ENCODE results near the gene NDC1. TPM values are rescaled to one million over a fixed set of nuclear protein-coding genes. Genes with fewer than 3 reads are reported as not detected.
"Not testable (repeated sequence)": the region's sequence is repeated elsewhere in the genome, so short reads cannot be mapped to it uniquely, and the experiment has no call there.

The NDC1 gene
- total RNA-seq, 2 experiments from 2014 or later, result 31.2 to 38.5 TPM

GRCh38 chr1:53825306-53825705, 12.8 kb downstream of the NDC1 start:
- H3K36me3 Mint-ChIP-seq (ENCODE audit: low read depth), result peaks cover 39% of the 10 kb centered on the region
- CTCF ChIA-PET, result interaction anchor here (0.5 to 0.9 kb wide), 2 partner anchors 13 to 14 kb away, joined by 3 read pairs; no protein-coding TSS in a partner anchor

GRCh38 chr1:53822931-53823330, 15.2 kb downstream of the NDC1 start:
- ChIA-PET CTCF (interaction anchor here (0.6 to 0.8 kb wide), 2 partner anchors 137 to 142 kb away, joined by 3 read pairs; no protein-coding TSS in a partner anchor), POLR2A (no interaction called here)
- no peaks in the 10 kb centered on the region for H3K27me3 Mint-ChIP-seq
- H3K36me3 Mint-ChIP-seq (ENCODE audit: low read depth), result peaks cover 46% of the 10 kb centered on the region
- H3K4me3 Mint-ChIP-seq, result no peak overlapping the region
- ATAC-seq (no peak), DNase-seq (no peak)
- H3K27ac Mint-ChIP-seq, result no peak overlapping the region
- intact Hi-C loops (cut with DNase I, micrococcal nuclease), result no loop called here
- H3K4me1 Mint-ChIP-seq, result no peaks in the 10 kb centered on the region
- H3K9me3 Mint-ChIP-seq (ENCODE audit: low read depth), result no peaks in the 10 kb centered on the region

More at GRCh38 chr1:53825306-53825705, 12.8 kb downstream of the NDC1 start:
- H3K4me3 Mint-ChIP-seq, result no peak overlapping the region
- intact Hi-C loops (cut with DNase I, micrococcal nuclease), result no loop called here
- ATAC-seq (no peak), DNase-seq (no peak)
- no peaks in the 10 kb centered on the region for H3K9me3 Mint-ChIP-seq (ENCODE audit: low read depth)
- POLR2A ChIA-PET, result no interaction called here
- no peaks in the 10 kb centered on the region for H3K4me1 Mint-ChIP-seq
- no peak overlapping the region for H3K27ac Mint-ChIP-seq
- no peaks in the 10 kb centered on the region for H3K27me3 Mint-ChIP-seq

- Mint-ChIP-seq H3K27me3 (no peaks in the 10 kb centered on the region), H3K36me3 (ENCODE audit: low read depth) (peaks cover 51% of the 10 kb centered on the region), H3K4me3 (no peak overlapping the region), H3K4me1 (no peaks in the 10 kb centered on the region), H3K27ac (no peak overlapping the region), H3K9me3 (ENCODE audit: low read depth) (no peaks in the 10 kb centered on the region)
- ChIA-PET CTCF (interaction anchor here (0.6 to 0.7 kb wide), 2 partner anchors 144 to 188 kb away, joined by 3 read pairs; no protein-coding TSS in a partner anchor), POLR2A (no interaction called here)
- ATAC-seq (no peak), DNase-seq (no peak)
- intact Hi-C loops (cut with DNase I, micrococcal nuclease), result no loop called here
Observed at GRCh38 chr1:53821380-53821779, 16.7 kb downstream of the NDC1 start.

GRCh38 chr1:53819387-53819786, 18.7 kb downstream of the NDC1 start:
- ChIA-PET CTCF (interaction anchor here (0.9 kb wide), 1 partner anchor 140 kb away, joined by 3 read pairs; no protein-coding TSS in a partner anchor), POLR2A (no interaction called here)
- H3K9me3 Mint-ChIP-seq (ENCODE audit: low read depth), result no peaks in the 10 kb centered on the region
- DNase-seq (no peak), ATAC-seq (no peak)
- H3K27ac Mint-ChIP-seq, result no peak overlapping the region
- peaks cover 58% of the 10 kb centered on the region for H3K36me3 Mint-ChIP-seq (ENCODE audit: low read depth)
- H3K4me1 Mint-ChIP-seq, result no peaks in the 10 kb centered on the region
- intact Hi-C loops (cut with DNase I, micrococcal nuclease), result no loop called here
- no peak overlapping the region for H3K4me3 Mint-ChIP-seq
- no peaks in the 10 kb centered on the region for H3K27me3 Mint-ChIP-seq

- intact Hi-C loops (cut with DNase I, micrococcal nuclease); POLR2A ChIA-PET; ATAC-seq; H3K4me3 Mint-ChIP-seq; H3K4me1 Mint-ChIP-seq; H3K27me3 Mint-ChIP-seq; H3K9me3 Mint-ChIP-seq (ENCODE audit: low read depth); DNase-seq; H3K27ac Mint-ChIP-seq: not testable (repeated sequence)
- CTCF ChIA-PET, result interaction anchor here (1.1 kb wide), 1 partner anchor 531 kb away, joined by 5 read pairs; no protein-coding TSS in a partner anchor
- H3K36me3 Mint-ChIP-seq (ENCODE audit: low read depth), result peaks cover 74% of the 10 kb centered on the region
Observed at GRCh38 chr1:53816584-53816983, 21.5 kb downstream of the NDC1 start.

GRCh38 chr1:53815484-53815883, 22.6 kb downstream of the NDC1 start:
- H3K4me3 Mint-ChIP-seq; POLR2A ChIA-PET; intact Hi-C loops (cut with DNase I, micrococcal nuclease); DNase-seq; ATAC-seq; H3K9me3 Mint-ChIP-seq (ENCODE audit: low read depth); H3K27ac Mint-ChIP-seq; H3K27me3 Mint-ChIP-seq; H3K4me1 Mint-ChIP-seq: not testable (repeated sequence)
- CTCF ChIA-PET, result interaction anchor here (1.0 to 1.1 kb wide), 2 partner anchors 164 to 530 kb away, joined by 3 to 5 read pairs; no protein-coding TSS in a partner anchor
- H3K36me3 Mint-ChIP-seq (ENCODE audit: low read depth), result peaks cover 83% of the 10 kb centered on the region

- Mint-ChIP-seq H3K9me3 (ENCODE audit: low read depth) (no peaks in the 10 kb centered on the region), H3K4me3 (no peak overlapping the region), H3K27me3 (no peaks in the 10 kb centered on the region), H3K27ac (no peak overlapping the region), H3K4me1 (no peaks in the 10 kb centered on the region), H3K36me3 (ENCODE audit: low read depth) (peaks cover 69% of the 10 kb centered on the region)
- DNase-seq (peak; percentile 49), ATAC-seq (peak; percentile 26)
- ChIA-PET POLR2A (no interaction called here), CTCF (interaction anchor here (0.6 to 1.0 kb wide), 5 partner anchors 9 to 196 kb away, joined by 3 to 6 read pairs (median 3); no protein-coding TSS in a partner anchor)
- intact Hi-C loops (cut with DNase I, micrococcal nuclease), result no loop called here
Observed at GRCh38 chr1:53811414-53811851, 26.7 kb downstream of the NDC1 start.

GRCh38 chr1:53810497-53810896, 27.6 kb downstream of the NDC1 start:
- no peak overlapping the region for H3K27ac Mint-ChIP-seq
- CTCF ChIA-PET, result interaction anchor here (0.6 to 1.0 kb wide), 2 partner anchors 13 to 149 kb away, joined by 3 to 4 read pairs; no protein-coding TSS in a partner anchor
- no peaks in the 10 kb centered on the region for H3K4me1 Mint-ChIP-seq
- peaks cover 60% of the 10 kb centered on the region for H3K36me3 Mint-ChIP-seq (ENCODE audit: low read depth)
- POLR2A ChIA-PET, result interaction anchor here (0.6 kb wide), 1 partner anchor 240 kb away, joined by 3 read pairs; no protein-coding TSS in a partner anchor
- no peaks in the 10 kb centered on the region for H3K9me3 Mint-ChIP-seq (ENCODE audit: low read depth)
- no peak overlapping the region for H3K4me3 Mint-ChIP-seq
- H3K27me3 Mint-ChIP-seq, result no peaks in the 10 kb centered on the region
- intact Hi-C loops (cut with DNase I, micrococcal nuclease), result no loop called here
- DNase-seq (no peak), ATAC-seq (no peak)

- Mint-ChIP-seq H3K27ac (no peak overlapping the region), H3K36me3 (ENCODE audit: low read depth) (peaks cover 56% of the 10 kb centered on the region), H3K4me3 (no peak overlapping the region), H3K4me1 (no peaks in the 10 kb centered on the region), H3K27me3 (no peaks in the 10 kb centered on the region), H3K9me3 (ENCODE audit: low read depth) (no peaks in the 10 kb centered on the region)
- ATAC-seq (no peak), DNase-seq (no peak)
- intact Hi-C loops (cut with DNase I, micrococcal nuclease), result no loop called here
- CTCF ChIA-PET, result interaction anchor here (0.6 kb wide), 1 partner anchor 150 kb away, joined by 4 read pairs; no protein-coding TSS in a partner anchor
- POLR2A ChIA-PET, result no interaction called here
Observed at GRCh38 chr1:53810007-53810406, 28.1 kb downstream of the NDC1 start.

GRCh38 chr1:53807916-53808315, 30.2 kb downstream of the NDC1 start:
- ATAC-seq, result no peak
- POLR2A ChIA-PET, result no interaction called here

GRCh38 chr1:53804791-53805505, 33.1 kb downstream of the NDC1 start:
- CTCF ChIA-PET, result interaction anchor here (0.6 kb wide), 1 partner anchor 254 kb away, joined by 3 read pairs; no protein-coding TSS in a partner anchor
- Mint-ChIP-seq H3K27me3 (no peaks in the 10 kb centered on the region), H3K36me3 (ENCODE audit: low read depth) (peaks cover 46% of the 10 kb centered on the region), H3K9me3 (ENCODE audit: low read depth) (no peaks in the 10 kb centered on the region), H3K4me1 (no peaks in the 10 kb centered on the region), H3K4me3 (no peak overlapping the region), H3K27ac (no peak overlapping the region)
- DNase-seq, result no peak
- POLR2A ChIA-PET, result no interaction called here
- intact Hi-C loops (cut with DNase I, micrococcal nuclease), result no loop called here
- ATAC-seq, result no peak

More at GRCh38 chr1:53807916-53808315, 30.2 kb downstream of the NDC1 start:
- DNase-seq, result no peak
- H3K9me3 Mint-ChIP-seq (ENCODE audit: low read depth), result no peaks in the 10 kb centered on the region
- intact Hi-C loops (cut with DNase I, micrococcal nuclease), result no loop called here
- H3K36me3 Mint-ChIP-seq (ENCODE audit: low read depth), result peaks cover 50% of the 10 kb centered on the region
- no peak overlapping the region for H3K27ac Mint-ChIP-seq
- no peak overlapping the region for H3K4me3 Mint-ChIP-seq
- CTCF ChIA-PET, result interaction anchor here (1.1 kb wide), 1 partner anchor 54 kb away, joined by 3 read pairs; no protein-coding TSS in a partner anchor
- H3K27me3 Mint-ChIP-seq, result no peaks in the 10 kb centered on the region
- no peaks in the 10 kb centered on the region for H3K4me1 Mint-ChIP-seq

- POLR2A ChIA-PET, result no interaction called here
- CTCF ChIA-PET, result interaction anchor here (0.6 to 1.4 kb wide), 2 partner anchors 31 to 57 kb away, joined by 3 to 6 read pairs; no protein-coding TSS in a partner anchor
- no peak overlapping the region for H3K27ac Mint-ChIP-seq
- no peaks in the 10 kb centered on the region for H3K27me3 Mint-ChIP-seq
- H3K4me1 Mint-ChIP-seq, result no peaks in the 10 kb centered on the region
- intact Hi-C loops (cut with DNase I, micrococcal nuclease), result no loop called here
- no peaks in the 10 kb centered on the region for H3K9me3 Mint-ChIP-seq (ENCODE audit: low read depth)
- no peak for ATAC-seq
- H3K36me3 Mint-ChIP-seq (ENCODE audit: low read depth), result peaks cover 48% of the 10 kb centered on the region
- H3K4me3 Mint-ChIP-seq, result no peak overlapping the region
- no peak for DNase-seq
Observed at GRCh38 chr1:53804181-53804580, 33.9 kb downstream of the NDC1 start.

All from activated CD4-positive, alpha-beta T cell treated with anti-CD3 and anti-CD28 coated beads for 36 hours (primary cell).